Measurements from ENCODE around the gene SPATA31E1. TPM values are rescaled to one million over a fixed set of nuclear protein-coding genes. Genes with fewer than 3 reads are reported as not detected.
A peak's percentile ranks its signal among the peaks of the same experiment; 100 is the strongest.

SPATA31E1 gene
- total RNA-seq, 1 donor from 2014 or later: not detected

- Histone ChIP-seq H3K4me3 (no peak overlapping the region), H3K27me3 (no peaks in the 10 kb centered on the region), H3K36me3 (no peaks in the 10 kb centered on the region), H3K27ac (no peak overlapping the region), H3K9me3 (no peaks in the 10 kb centered on the region), H3K4me1 (no peaks in the 10 kb centered on the region)
- TF ChIP-seq, protein P1, sequence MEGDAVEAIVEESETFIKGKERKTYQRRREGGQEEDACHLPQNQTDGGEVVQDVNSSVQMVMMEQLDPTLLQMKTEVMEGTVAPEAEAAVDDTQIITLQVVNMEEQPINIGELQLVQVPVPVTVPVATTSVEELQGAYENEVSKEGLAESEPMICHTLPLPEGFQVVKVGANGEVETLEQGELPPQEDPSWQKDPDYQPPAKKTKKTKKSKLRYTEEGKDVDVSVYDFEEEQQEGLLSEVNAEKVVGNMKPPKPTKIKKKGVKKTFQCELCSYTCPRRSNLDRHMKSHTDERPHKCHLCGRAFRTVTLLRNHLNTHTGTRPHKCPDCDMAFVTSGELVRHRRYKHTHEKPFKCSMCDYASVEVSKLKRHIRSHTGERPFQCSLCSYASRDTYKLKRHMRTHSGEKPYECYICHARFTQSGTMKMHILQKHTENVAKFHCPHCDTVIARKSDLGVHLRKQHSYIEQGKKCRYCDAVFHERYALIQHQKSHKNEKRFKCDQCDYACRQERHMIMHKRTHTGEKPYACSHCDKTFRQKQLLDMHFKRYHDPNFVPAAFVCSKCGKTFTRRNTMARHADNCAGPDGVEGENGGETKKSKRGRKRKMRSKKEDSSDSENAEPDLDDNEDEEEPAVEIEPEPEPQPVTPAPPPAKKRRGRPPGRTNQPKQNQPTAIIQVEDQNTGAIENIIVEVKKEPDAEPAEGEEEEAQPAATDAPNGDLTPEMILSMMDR (IDR thresholded peaks at IDR 0.05): no peak
- TF ChIP-seq POLR2A (IDR thresholded peaks at IDR 0.05) (no peak), POLR2AphosphoS5 (IDR thresholded peaks at IDR 0.05; ENCODE audit: insufficient read depth in 1 of 2, low read depth in 1 of 2) (no peak)
- DNase-seq (ENCODE audit: extremely low spot score in 2 of 2): peak; percentile 70
- intact Hi-C loops (cut with DNase I): no loop called here
These were observed 5.8 kb downstream of the SPATA31E1 start for GRCh38 chr9:87888501-87888900.

DNA sequence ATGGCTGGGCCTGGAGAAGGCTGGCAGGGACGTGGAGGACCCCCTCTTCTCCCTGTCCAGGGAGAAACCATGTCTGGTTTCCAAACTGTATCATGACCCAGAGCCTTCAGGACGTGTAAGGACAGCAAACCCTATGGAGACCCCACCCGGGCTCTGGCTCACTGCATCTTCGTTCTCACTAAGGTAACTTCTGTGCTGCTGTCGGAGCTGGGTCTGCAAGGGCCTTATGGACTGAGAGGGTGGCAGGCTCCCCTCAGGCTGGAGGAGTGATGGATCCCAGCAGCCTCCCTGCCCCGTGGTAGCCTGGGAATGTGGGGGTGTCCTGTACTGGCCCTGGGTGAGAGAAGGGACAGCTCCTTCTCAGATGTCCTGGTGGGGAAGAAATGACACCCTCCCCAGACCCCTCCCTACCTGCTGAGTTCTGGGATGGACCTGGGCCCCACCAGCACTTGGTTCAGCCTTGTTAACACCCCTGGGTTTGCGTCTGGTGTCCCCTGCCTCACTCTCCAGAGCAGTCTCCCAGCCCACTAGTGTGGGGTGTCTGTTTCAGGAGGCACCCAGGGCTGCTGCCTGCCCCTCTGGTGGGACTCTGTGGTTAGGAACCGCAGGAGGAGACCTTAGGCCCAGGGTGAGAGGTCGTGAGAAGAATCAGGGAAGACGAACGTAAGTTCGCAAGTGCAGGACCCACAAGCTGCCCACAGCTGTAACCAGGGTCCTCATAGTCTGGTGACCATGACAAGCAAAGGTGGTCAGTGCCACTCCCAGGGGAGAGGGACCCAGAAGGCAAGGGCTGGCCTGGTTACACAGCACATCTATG, 6.6 kb downstream of the SPATA31E1 start:
- TF ChIP-seq POLR2A (IDR thresholded peaks at IDR 0.05): no peak
- TF ChIP-seq POLR2AphosphoS5 (IDR thresholded peaks at IDR 0.05; ENCODE audit: insufficient read depth in 1 of 2, low read depth in 1 of 2): no peak
- TF ChIP-seq, protein P1 (IDR thresholded peaks at IDR 0.05): no peak
- Histone ChIP-seq H3K4me1 (no peaks in the 10 kb centered on the region), H3K9me3 (no peaks in the 10 kb centered on the region), H3K27ac (no peak overlapping the region), H3K36me3 (no peaks in the 10 kb centered on the region), H3K4me3 (no peak overlapping the region), H3K27me3 (no peaks in the 10 kb centered on the region)
- peak; percentile 70 to 82 for DNase-seq (ENCODE audit: extremely low spot score in 2 of 2)
- intact Hi-C loops (cut with DNase I): no loop called here

- peak in 1 of 2 donors; percentile 88 for DNase-seq (ENCODE audit: extremely low spot score in 2 of 2)
- no peaks in the 10 kb centered on the region for H3K4me1 ChIP-seq
- H3K9me3 ChIP-seq: no peaks in the 10 kb centered on the region
- no peak overlapping the region for H3K27ac ChIP-seq
- TF ChIP-seq POLR2A (IDR thresholded peaks at IDR 0.05): no peak
- no peak for TF ChIP-seq POLR2AphosphoS5 (IDR thresholded peaks at IDR 0.05; ENCODE audit: insufficient read depth in 1 of 2, low read depth in 1 of 2)
- TF ChIP-seq, protein P1 (IDR thresholded peaks at IDR 0.05): no peak
- H3K27me3 ChIP-seq: no peaks in the 10 kb centered on the region
- no peak overlapping the region for H3K4me3 ChIP-seq
- H3K36me3 ChIP-seq: no peaks in the 10 kb centered on the region
- intact Hi-C loops (cut with DNase I): no loop called here
These were observed 7.2 kb downstream of the SPATA31E1 start for GRCh38 chr9:87889882-87890252.

DNA sequence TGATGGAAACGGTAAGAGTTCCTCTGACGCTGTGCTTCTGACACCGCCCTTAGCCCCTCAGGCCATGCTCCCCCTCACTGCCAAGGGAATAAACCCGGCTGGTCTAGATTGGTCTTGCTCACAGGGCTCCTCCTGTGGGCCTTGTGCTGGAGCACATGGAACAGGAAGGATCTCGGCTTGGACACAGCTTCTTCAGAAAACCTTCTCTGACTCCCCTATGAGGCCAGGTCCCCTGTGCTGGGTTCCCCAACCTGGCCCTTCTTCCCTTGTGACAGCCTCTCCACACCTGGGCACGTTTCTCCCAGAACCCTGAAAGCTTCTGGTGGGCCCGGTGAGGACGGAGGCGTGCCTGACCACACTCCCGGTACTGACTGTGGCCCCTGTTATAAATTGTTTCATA, 8.2 kb downstream of the SPATA31E1 start:
- Histone ChIP-seq H3K27ac (no peak overlapping the region), H3K4me3 (no peak overlapping the region), H3K36me3 (no peaks in the 10 kb centered on the region), H3K27me3 (no peaks in the 10 kb centered on the region), H3K4me1 (no peaks in the 10 kb centered on the region), H3K9me3 (no peaks in the 10 kb centered on the region)
- TF ChIP-seq, protein P1 (IDR thresholded peaks at IDR 0.05): no peak
- TF ChIP-seq POLR2A (IDR thresholded peaks at IDR 0.05) (no peak), POLR2AphosphoS5 (IDR thresholded peaks at IDR 0.05; ENCODE audit: insufficient read depth in 1 of 2, low read depth in 1 of 2) (no peak)
- peak in 1 of 2 donors; percentile 85 for DNase-seq (ENCODE audit: extremely low spot score in 2 of 2)
- intact Hi-C loops (cut with DNase I): no loop called here

DNA sequence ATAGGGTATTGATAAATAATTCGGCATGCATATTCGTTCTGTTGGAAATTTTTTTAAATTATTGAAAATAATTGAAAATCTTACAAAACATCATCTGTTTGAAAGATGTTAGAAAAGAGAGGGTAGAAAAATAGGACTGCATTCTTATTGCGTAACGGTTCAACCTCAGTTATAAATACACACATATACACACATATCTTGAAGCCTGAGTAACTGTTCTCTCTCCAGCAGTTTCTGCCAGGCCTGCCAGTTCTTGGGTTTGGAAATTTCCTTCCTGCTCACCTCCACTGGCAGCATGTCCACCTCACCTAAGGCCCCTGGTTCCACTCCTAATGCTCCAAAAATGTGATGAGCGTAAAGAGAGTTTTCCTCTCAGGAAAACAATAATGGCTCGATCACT, 9.1 kb downstream of the SPATA31E1 start:
- Histone ChIP-seq H3K9me3 (no peaks in the 10 kb centered on the region), H3K27ac (no peak overlapping the region), H3K4me3 (no peak overlapping the region), H3K36me3 (no peaks in the 10 kb centered on the region), H3K4me1 (no peaks in the 10 kb centered on the region), H3K27me3 (no peaks in the 10 kb centered on the region)
- TF ChIP-seq POLR2A (IDR thresholded peaks at IDR 0.05) (no peak), POLR2AphosphoS5 (IDR thresholded peaks at IDR 0.05; ENCODE audit: insufficient read depth in 1 of 2, low read depth in 1 of 2) (no peak)
- TF ChIP-seq, protein P1 (IDR thresholded peaks at IDR 0.05): no peak
- intact Hi-C loops (cut with DNase I): no loop called here
- DNase-seq (ENCODE audit: extremely low spot score in 2 of 2): no peak
